H1 (cell line): Measurements from ENCODE around the gene FGF23. TPM values are rescaled to one million over a fixed set of nuclear protein-coding genes. Genes with fewer than 3 reads are reported as not detected.

Source experiments
- CTCF ChIA-PET: fragments of 300-600 bp; sonication (Branson Sonifier 250); formaldehyde crosslinking; loops from one replicate; lab custom pipeline; 2021; ENCODE audit not compliant: partially characterized antibody; lab: Charles Lee
- POLR2A ChIA-PET: fragments of 300-600 bp; sonication (Branson Sonifier 250); formaldehyde crosslinking; loops from one replicate; lab custom pipeline; 2021; ENCODE audit warnings: inconsistent platforms; ENCODE audit not compliant: partially characterized antibody; lab: Charles Lee
- DNase-seq, 2 experiments: peaks; one replicate each; pipeline versions ENCODE4 v3.0.0 to v3.0.0-alpha.2; 2010 to 2022; ENCODE audit warnings: low spot score in 2 of 2, low read depth in 1 of 2, mixed read lengths in 1 of 2
- FAIRE-seq: peaks from 2 replicates; lab custom pipeline; 2011; peaks lifted over from hg19 to GRCh38; lab: Jason Lieb, UNC
- H2AFZ ChIP-seq: 2 replicates; pipeline ENCODE4 v1.8.1; 2012; ENCODE audit warnings: low read length, inconsistent platforms
- H2AK5ac ChIP-seq: 2 replicates; pipeline ENCODE4 v1.6.1; 2013; ENCODE audit warnings: low read depth, low read length
- H2BK120ac ChIP-seq: replicated peaks from 2 replicates; pipeline ENCODE3; 2013; ENCODE audit warnings: low read depth, low read length, inconsistent platforms
- H2BK12ac ChIP-seq: 2 replicates; pipeline ENCODE4 v1.6.1; 2013; ENCODE audit warnings: low read depth, low read length
- H2BK15ac ChIP-seq: 2 replicates; pipeline ENCODE4 v1.6.1; 2013; ENCODE audit warnings: low read length
- H2BK20ac ChIP-seq: 2 replicates; pipeline ENCODE4 v1.6.1; 2013; ENCODE audit warnings: low read length
- H2BK5ac ChIP-seq: 2 replicates; pipeline ENCODE4 v1.6.1; 2013; ENCODE audit warnings: low read depth, low read length
- H3K14ac ChIP-seq: 2 replicates; pipeline ENCODE4 v1.6.1; 2013; ENCODE audit warnings: inconsistent platforms; ENCODE audit not compliant: insufficient read length
- H3K18ac ChIP-seq: 2 replicates; pipeline ENCODE4 v1.6.1; 2013; ENCODE audit warnings: low read length; ENCODE audit errors: extremely low read depth
- H3K23ac ChIP-seq: 2 replicates; pipeline ENCODE4 v1.6.1; 2013; ENCODE audit warnings: inconsistent platforms; ENCODE audit not compliant: insufficient read length
- H3K23me2 ChIP-seq: 2 replicates; pipeline ENCODE4 v1.6.1; 2013; ENCODE audit warnings: low read depth, low read length
- H3K27ac ChIP-seq: 2 replicates; pipeline ENCODE4 v1.6.1; 2011; ENCODE audit warnings: low read depth, low read length, inconsistent platforms
- H3K27me3 ChIP-seq, 4 experiments: replicated peaks in 1 of 4; 1 replicate in 1 of 4; 2 replicates in 3 of 4; pipeline versions ENCODE4 v1.6.1 to v1.8.1; 2011 to 2013; ENCODE audit warnings: low read length in 3 of 4, mild to moderate bottlenecking in 3 of 4, inconsistent platforms in 2 of 4, mixed read lengths in 2 of 4, moderate library complexity in 1 of 4; ENCODE audit not compliant: control insufficient read depth in 3 of 4, insufficient read depth in 3 of 4; ENCODE audit errors: extremely low read depth in 1 of 4
- H3K36me3 ChIP-seq, 4 experiments: 2 replicates each; pipeline versions ENCODE4 v1.6.1 to v1.8.1; 2011 to 2013; ENCODE audit warnings: mild to moderate bottlenecking in 4 of 4, low read length in 3 of 4, moderate library complexity in 2 of 4, control low read depth in 1 of 4, inconsistent platforms in 1 of 4; ENCODE audit not compliant: insufficient read depth in 4 of 4, control insufficient read depth in 2 of 4
- H3K4ac ChIP-seq: replicated peaks from 2 replicates; pipeline ENCODE3; 2013; ENCODE audit warnings: low read length, low read depth, mixed read lengths, inconsistent platforms; ENCODE audit not compliant: insufficient read length
- H3K4me1 ChIP-seq, 4 experiments: replicated peaks in 1 of 4; 1 replicate in 1 of 4; 2 replicates in 3 of 4; pipeline versions ENCODE4 v1.6.1 to v1.8.1; 2011 to 2013; ENCODE audit warnings: low read length in 3 of 4, inconsistent platforms in 2 of 4, mixed read lengths in 1 of 4; ENCODE audit not compliant: insufficient read depth in 4 of 4, control insufficient read depth in 3 of 4
- H3K4me2 ChIP-seq, 2 experiments: 2 replicates each; pipeline versions ENCODE4 v1.6.1 to v1.8.1; 2011 to 2013; ENCODE audit warnings: low read depth in 2 of 2, low read length in 2 of 2, control low read depth in 1 of 2, inconsistent platforms in 1 of 2, mild to moderate bottlenecking in 1 of 2; ENCODE audit not compliant: insufficient read depth in 1 of 2
- H3K4me3 ChIP-seq, 4 experiments: fragments of 200-600, 300-600 bp in 1 of 4; sonication (generic), shearing (Covaris generic), sonication (Bioruptor Twin) in 1 of 4; 2 replicates each; pipeline versions ENCODE4 v1.5.1 to v1.8.1; 2011 to 2016; ENCODE audit warnings: low read length in 4 of 4, low read depth in 3 of 4, control low read depth in 2 of 4, inconsistent platforms in 2 of 4, mild to moderate bottlenecking in 2 of 4, mixed read lengths in 1 of 4, moderate library complexity in 1 of 4; ENCODE audit not compliant: insufficient read depth in 2 of 4; ENCODE audit errors: extremely low read depth in 1 of 4
- H3K56ac ChIP-seq: replicated peaks from 2 replicates; pipeline ENCODE3; 2013; ENCODE audit warnings: low read depth, mild to moderate bottlenecking, mixed read lengths, low read length, inconsistent platforms; ENCODE audit not compliant: insufficient read length
- H3K79me1 ChIP-seq: 2 replicates; pipeline ENCODE4 v1.6.1; 2013; ENCODE audit warnings: low read depth, low read length, control low read depth
- H3K79me2 ChIP-seq, 2 experiments: 2 replicates each; pipeline versions ENCODE4 v1.6.1 to v1.8.1; 2012 to 2013; ENCODE audit warnings: low read length in 2 of 2, mild to moderate bottlenecking in 2 of 2, inconsistent platforms in 1 of 2; ENCODE audit not compliant: insufficient read depth in 2 of 2, control insufficient read depth in 1 of 2
- H3K9ac ChIP-seq, 4 experiments: replicated peaks in 1 of 4; 1 replicate in 1 of 4; 2 replicates in 3 of 4; pipeline versions ENCODE4 v1.6.1 to v1.8.1; 2011 to 2013; ENCODE audit warnings: low read depth in 3 of 4, low read length in 3 of 4, control low read depth in 2 of 4, mild to moderate bottlenecking in 2 of 4, moderate library complexity in 2 of 4, inconsistent platforms in 1 of 4; ENCODE audit errors: extremely low read depth in 1 of 4
- H3K9me3 ChIP-seq, 2 experiments: 2 replicates each; pipeline versions ENCODE4 v1.6.1 to v1.8.1; 2012 to 2013; ENCODE audit warnings: mild to moderate bottlenecking in 2 of 2, moderate library complexity in 2 of 2, control low read depth in 1 of 2, inconsistent platforms in 1 of 2, low read depth in 1 of 2, low read length in 1 of 2, mixed read lengths in 1 of 2; ENCODE audit not compliant: insufficient read depth in 2 of 2
- H4K20me1 ChIP-seq, 2 experiments: replicated peaks in 1 of 2; 2 replicates each; pipeline versions ENCODE3 to v1.8.1; 2011 to 2013; ENCODE audit warnings: inconsistent platforms in 2 of 2, low read length in 2 of 2, mild to moderate bottlenecking in 1 of 2; ENCODE audit not compliant: insufficient read depth in 2 of 2, control insufficient read depth in 1 of 2
- H4K5ac ChIP-seq: 2 replicates; pipeline ENCODE4 v1.6.1; 2013; ENCODE audit warnings: low read length, low read depth, mixed read lengths, inconsistent platforms; ENCODE audit not compliant: insufficient read length
- H4K8ac ChIP-seq: 2 replicates; pipeline ENCODE4 v1.8.0; 2013; ENCODE audit warnings: mild to moderate bottlenecking, moderate library complexity, low read length, inconsistent platforms; ENCODE audit not compliant: insufficient read depth; ENCODE audit errors: extremely low read depth
- H4K91ac ChIP-seq: replicated peaks from 2 replicates; pipeline ENCODE3; 2013; ENCODE audit warnings: low read length, mixed read lengths, inconsistent platforms; ENCODE audit not compliant: insufficient read length
- E2F6 ChIP-seq: IDR thresholded peaks from 2 replicates; pipeline ENCODE4 v1.6.1; 2012; ENCODE audit warnings: inconsistent platforms
- SAP30 ChIP-seq: fragments of 300-600 bp; sonication (generic); IDR thresholded peaks from 2 replicates; pipeline ENCODE4 v1.7.1; 2012; ENCODE audit warnings: low read length, moderate library complexity, mild to moderate bottlenecking, inconsistent platforms; ENCODE audit not compliant: insufficient read depth, insufficient replicate concordance
- WGBS, 2 experiments: shearing (Covaris generic) in 1 of 2; methylation state at CpG; one replicate each; pipeline versions ENCODE4 v1.1.6 to v1.1.7; 2013 to 2015; ENCODE audit warnings: low lambda C conversion rate in 2 of 2, mixed read lengths in 2 of 2, inconsistent platforms in 1 of 2, low coverage in 1 of 2, missing lambda C conversion rate in 1 of 2; ENCODE audit not compliant: insufficient replicate concordance in 2 of 2, insufficient coverage in 1 of 2, insufficient read length in 1 of 2; ENCODE audit errors: extremely low coverage in 1 of 2, missing lambda C conversion rate in 1 of 2; 5-methylcytosine and 5-hydroxymethylcytosine counted together
- polyA plus RNA-seq, 7 experiments: library from polyadenylated mRNA; depleted of rRNA in 3 of 7; stranded (reverse) in 5 of 7; unstranded in 2 of 7; fragments of >200 nt in 5 of 7; fragments of 200-250 nt in 2 of 7; gene quantifications; 1 replicate in 5 of 7; 2 replicates in 1 of 7; 4 replicates in 1 of 7; pipeline versions ENCODE4 v1.2.1 to v1.2.3, GENCODE V29; 2011 to 2013; ENCODE audit warnings: missing spikeins in 2 of 7, mixed read lengths in 2 of 7
- total RNA-seq: library from RNA; stranded (reverse); fragmentation: NEBNext Ultra II Directional; extraction: Animal tissue kit (Norgen Biotek cat#: 25700); gene quantifications from 2 replicates; pipeline ENCODE4 v1.2.1, GENCODE V29; 2021

Gene FGF23
- total and polyA plus RNA-seq, 2 of the 8 experiments (the other 6 are each of a cell fraction or from before 2014, with no cell fraction given) = 0.35 to 0.67 TPM

GRCh38 chr12:4355156-4356040 lies 24.1 kb downstream of the FGF23 start:
- H2BK5ac ChIP-seq = peak overlapping the region; percentile 45; the same call in 1 of the 2 replicates
- H2AFZ ChIP-seq = no peak overlapping the region
- H3K18ac ChIP-seq = 0 out of 2 replicates have a peak overlapping the region, but pooled peaks have one; percentile 24
- H3K4ac ChIP-seq = no peak overlapping the region
- H3K79me1 ChIP-seq = no peaks in the 10 kb centered on the region
- H2BK120ac ChIP-seq = no peak overlapping the region
- no peak overlapping the region for H3K27ac ChIP-seq
- no peaks in the 10 kb centered on the region for H3K23me2 ChIP-seq
- no peak overlapping the region for H3K23ac ChIP-seq
- H4K91ac ChIP-seq = peak overlapping the region; percentile 29
- H4K5ac ChIP-seq = no peak overlapping the region
- WGBS, 2 experiments = 75% methylated on average over 3 of the region's 3 CpGs; no CpG with 5 or more reads in 1 of the 2 experiments
- H3K56ac ChIP-seq = no peak overlapping the region
- no peak overlapping the region for H3K4me3 ChIP-seq
- H3K14ac ChIP-seq = no peak overlapping the region
- POLR2A ChIA-PET = interaction anchor here (0.6 to 0.7 kb wide), 2 partner anchors 30 to 109 kb away, joined by 3 to 4 read pairs; no protein-coding TSS in a partner anchor
- DNase-seq (no peak), FAIRE-seq (no peak)
- H3K36me3 ChIP-seq = peaks cover 0 to 28% (median 17%) of the 10 kb centered on the region in 4 experiments; a peak in 6 of 8 replicates
- no peaks in the 10 kb centered on the region; a peak in 2 of 4 replicates for H3K9me3 ChIP-seq
- no peak overlapping the region for H2BK15ac ChIP-seq
- H2BK12ac ChIP-seq = no peak overlapping the region
- H3K27me3 ChIP-seq = no peaks in the 10 kb centered on the region
- H2BK20ac ChIP-seq = no peak overlapping the region
- no peak overlapping the region for H3K9ac ChIP-seq
- H3K4me2 ChIP-seq = no peak overlapping the region
- no peak overlapping the region for H2AK5ac ChIP-seq
- CTCF ChIA-PET = interaction anchor here (0.7 to 1.2 kb wide), 5 partner anchors 10 to 422 kb away, joined by 3 read pairs; no protein-coding TSS in a partner anchor
- H3K4me1 ChIP-seq = no peaks in the 10 kb centered on the region
- H4K8ac ChIP-seq = peak overlapping the region; percentile 17; the same call in 1 of the 2 replicates
- no peaks in the 10 kb centered on the region for H4K20me1 ChIP-seq
- TF ChIP-seq E2F6 (peak; percentile 43; the same call in 1 of the 2 replicates), SAP30 (no peak)
- H3K79me2 ChIP-seq = no peaks in the 10 kb centered on the region
